GM18907 (cell line): ENCODE data around the gene GAGE12J.
"Not testable (repeated sequence)": the region's sequence is repeated elsewhere in the genome, so short reads cannot be mapped to it uniquely, and the experiment has no call there.

Experiments used
- ATAC-seq: cut with Tn5 transposase; IDR thresholded peaks from one replicate; pipeline ENCODE4 v1.9.1; 2021; ENCODE audit warnings: mild to moderate bottlenecking, moderate library complexity; ENCODE audit not compliant: unreplicated experiment

Gene GAGE12J

GRCh38 chrX:49309401-49309981, 12.3 kb upstream of the GAGE12J start:
- no peak for ATAC-seq

- no peak for ATAC-seq
Observed at GRCh38 chrX:49310371-49310770, 11.5 kb upstream of the GAGE12J start.

GRCh38 chrX:49312176-49312575, 9.7 kb upstream of the GAGE12J start:
- no peak for ATAC-seq

- ATAC-seq: no peak
Observed at GRCh38 chrX:49316085-49316484, 5.8 kb upstream of the GAGE12J start.

- not testable (repeated sequence) for ATAC-seq
Observed at GRCh38 chrX:49322266-49322665, 429 bp downstream of the GAGE12J start.

- ATAC-seq: not testable (repeated sequence)
Observed at GRCh38 chrX:49323735-49324134, 1.9 kb downstream of the GAGE12J start.

GRCh38 chrX:49330421-49330820, 8.6 kb downstream of the GAGE12J start:
- ATAC-seq: not testable (repeated sequence)

GRCh38 chrX:49331282-49331681, 9.4 kb downstream of the GAGE12J start, which contains the start of gene GAGE13:
TSS of gene GAGE13 (plus strand) at chrX:49331582. CDS start at chrX:49332738, 1,156 bp downstream.
- not testable (repeated sequence) for ATAC-seq

GRCh38 chrX:49331841-49332240, 10.0 kb downstream of the GAGE12J start:
- not testable (repeated sequence) for ATAC-seq

- not testable (repeated sequence) for ATAC-seq
Observed at GRCh38 chrX:49341449-49341848, 19.6 kb downstream of the GAGE12J start.

GRCh38 chrX:49344496-49345175, 22.8 kb downstream of the GAGE12J start:
- not testable (repeated sequence) for ATAC-seq

- not testable (repeated sequence) for ATAC-seq
Observed at GRCh38 chrX:49345402-49345801, 23.6 kb downstream of the GAGE12J start.

- ATAC-seq: not testable (repeated sequence)
Observed at GRCh38 chrX:49346150-49346549, 24.3 kb downstream of the GAGE12J start.
